GM23338 (cell line): ENCODE results near the gene NLRP5. TPM values are rescaled to one million over a fixed set of nuclear protein-coding genes. Genes with fewer than 3 reads are reported as not detected.
"Not testable (repeated sequence)": the region's sequence is repeated elsewhere in the genome, so short reads cannot be mapped to it uniquely, and the experiment has no call there.

Source experiments
- ATAC-seq: fragments of 200-7000 bp; cut with Tn5 transposase; 3 replicates; pipeline ENCODE4 v1.9.1; 2020
- DNase-seq: peaks from one replicate; pipeline ENCODE4 v3.0.0-alpha.2; 2015; ENCODE audit warnings: low spot score
- H2AFZ ChIP-seq: fragments of 200-600 bp; sonication (generic); 2 replicates; pipeline ENCODE4 v1.8.0; 2016; ENCODE audit warnings: antibody characterized with exemption, mild to moderate bottlenecking, moderate library complexity
- H3F3A ChIP-seq: fragments of 200-600 bp; sonication (generic); replicated peaks from 2 replicates; pipeline ENCODE4 v1.8.0; 2017; ENCODE audit warnings: antibody characterized with exemption, mixed run types, low read depth
- H3K27ac ChIP-seq: fragments of 200-600 bp; sonication (generic); 2 replicates; pipeline ENCODE4 v1.6.1; 2016; ENCODE audit warnings: low read depth
- H3K27me3 ChIP-seq: fragments of 200-600 bp; sonication (generic); 2 replicates; pipeline ENCODE4 v1.8.0; 2016; ENCODE audit warnings: mild to moderate bottlenecking, mixed run types, moderate library complexity; ENCODE audit not compliant: insufficient read depth
- H3K36me3 ChIP-seq: fragments of 200-600 bp; sonication (generic); 2 replicates; pipeline ENCODE4 v1.8.0; 2016; ENCODE audit warnings: mild to moderate bottlenecking; ENCODE audit not compliant: insufficient read depth
- H3K4me1 ChIP-seq: fragments of 200-600 bp; sonication (generic); 2 replicates; pipeline ENCODE4 v1.8.0; 2016; ENCODE audit warnings: mild to moderate bottlenecking, moderate library complexity; ENCODE audit not compliant: insufficient read depth
- H3K4me2 ChIP-seq: fragments of 200-600 bp; sonication (generic); 2 replicates; pipeline ENCODE4 v1.7.1; 2017; ENCODE audit warnings: mixed run types
- H3K4me3 ChIP-seq: fragments of 200-600 bp; sonication (generic); 2 replicates; pipeline ENCODE4 v1.6.1; 2016; ENCODE audit warnings: mixed run types
- H3K79me2 ChIP-seq: fragments of 200-600 bp; sonication (generic); replicated peaks from 2 replicates; pipeline ENCODE4 v1.8.0; 2017; ENCODE audit warnings: mild to moderate bottlenecking; ENCODE audit not compliant: insufficient read depth
- H3K9me2 ChIP-seq: fragments of 200-600 bp; sonication (generic); 2 replicates; pipeline ENCODE4 v1.8.0; 2017; ENCODE audit not compliant: insufficient read depth
- H4K20me1 ChIP-seq: fragments of 200-600 bp; sonication (generic); replicated peaks from 2 replicates; pipeline ENCODE4 v1.8.0; 2017; ENCODE audit warnings: mild to moderate bottlenecking; ENCODE audit not compliant: insufficient read depth
- H3K27ac Mint-ChIP-seq: 2 replicates; pipeline ENCODE4 v1.8.0; 2020; ENCODE audit warnings: inconsistent platforms, mild to moderate bottlenecking, moderate library complexity, mixed read lengths
- H3K27me3 Mint-ChIP-seq: 3 replicates; pipeline ENCODE4 v1.8.0; 2022; ENCODE audit warnings: low read depth, mild to moderate bottlenecking, moderate library complexity, mixed read lengths, inconsistent platforms; ENCODE audit not compliant: insufficient read depth, poor library complexity
- H3K36me3 Mint-ChIP-seq: 3 replicates; pipeline ENCODE4 v1.8.0; 2021; ENCODE audit warnings: low read depth, mild to moderate bottlenecking, inconsistent platforms, moderate library complexity, mixed read lengths
- H3K4me1 Mint-ChIP-seq: 3 replicates; pipeline ENCODE4 v1.8.0; 2020; ENCODE audit warnings: mild to moderate bottlenecking, inconsistent platforms, mixed read lengths
- H3K4me3 Mint-ChIP-seq: 3 replicates; pipeline ENCODE4 v1.8.0; 2021; ENCODE audit warnings: moderate library complexity, mild to moderate bottlenecking, inconsistent platforms, mixed read lengths
- H3K9me3 Mint-ChIP-seq: 3 replicates; pipeline ENCODE4 v1.8.0; 2020; ENCODE audit warnings: moderate library complexity, mild to moderate bottlenecking, inconsistent platforms, mixed read lengths
- EZH2 ChIP-seq: fragments of 200-600 bp; sonication (generic); IDR thresholded peaks from one replicate; pipeline ENCODE4 v1.8.0; 2017; ENCODE audit warnings: antibody characterized with exemption, mild to moderate bottlenecking, low read depth; ENCODE audit not compliant: unreplicated experiment
- EZH2phosphoT487 ChIP-seq: fragments of 200-600 bp; sonication (generic); IDR thresholded peaks from one replicate; pipeline ENCODE4 v1.8.1; 2018; ENCODE audit warnings: antibody characterized with exemption; ENCODE audit not compliant: unreplicated experiment
- JUNB ChIP-seq: IDR thresholded peaks from one replicate; pipeline ENCODE4 v1.6.1; 2016; ENCODE audit warnings: antibody characterized with exemption; ENCODE audit not compliant: unreplicated experiment
- NANOG ChIP-seq: IDR thresholded peaks from 2 replicates; pipeline ENCODE4 v1.6.1; 2016; ENCODE audit warnings: antibody characterized with exemption, borderline replicate concordance
- POLR2AphosphoS5 ChIP-seq: IDR thresholded peaks from 2 replicates; pipeline ENCODE4 v1.6.1; 2016; ENCODE audit warnings: antibody characterized with exemption, low read depth
- STAT1 ChIP-seq: IDR thresholded peaks from one replicate; pipeline ENCODE4 v1.6.1; 2016; ENCODE audit warnings: antibody characterized with exemption; ENCODE audit not compliant: unreplicated experiment
- ZNF331 ChIP-seq: fragments of 250-450 bp; sonication (Bioruptor Pico); IDR thresholded peaks from 2 replicates; pipeline ENCODE4 v1.5.0; 2020; ENCODE audit warnings: low read depth, mild to moderate bottlenecking, moderate library complexity
- polyA plus RNA-seq: library from polyadenylated mRNA; unstranded; fragments of >200 nt; fragmentation: Nextera tagmentation; extraction: Ambion mirVana; gene quantifications from 2 replicates; pipeline ENCODE4 v1.2.1, GENCODE V29; 2016
- total RNA-seq: library from RNA; depleted of rRNA; stranded (reverse); fragments of >200 nt; shearing (Covaris generic); gene quantifications from 2 replicates; pipeline ENCODE4 v1.2.3, GENCODE V29; 2014
- TF ChIP-seq, protein P1 (sequence below), 2 experiments: fragments of 200-600 bp in 1 of 2; sonication (generic) in 1 of 2; conservative IDR thresholded peaks; 2 replicates each; pipeline versions ENCODE4 v1.5.1 to v1.6.1; 2016 to 2017; ENCODE audit warnings: antibody characterized with exemption in 2 of 2, low read depth in 2 of 2, mild to moderate bottlenecking in 2 of 2, moderate library complexity in 1 of 2
- TF ChIP-seq, protein P2 (sequence below): IDR thresholded peaks from 2 replicates; pipeline ENCODE4 v1.6.1; 2016; ENCODE audit warnings: antibody characterized with exemption

Gene NLRP5
- total and polyA plus RNA-seq, 2 experiments from 2014 or later, result not detected

GRCh38 chr19:56105090-56105701 lies 118.6 kb downstream of the NLRP5 start:
- H3K27me3 ChIP-seq, result no peaks in the 10 kb centered on the region
- peaks cover 28% of the 10 kb centered on the region for H3K4me1 ChIP-seq
- 0 out of 2 replicates have a peak, but pooled peaks cover 3% of the 10 kb centered on the region for H3F3A ChIP-seq
- peaks cover 4% of the 10 kb centered on the region; the same call in 1 of the 2 replicates for H3K36me3 ChIP-seq
- H3K4me3 ChIP-seq, result no peak overlapping the region
- H3K36me3 Mint-ChIP-seq, result peaks cover 9% of the 10 kb centered on the region
- H3K27me3 Mint-ChIP-seq, result peaks cover 27% of the 10 kb centered on the region
- peak overlapping the region; percentile 93 for H3K27ac ChIP-seq
- H3K4me3 Mint-ChIP-seq, result peak overlapping the region; percentile 29; the same call in 2 of the 3 replicates
- DNase-seq, result peak; percentile 92
- H3K27ac Mint-ChIP-seq, result peak overlapping the region; percentile 52; the same call in 1 of the 2 replicates
- no peak overlapping the region for H2AFZ ChIP-seq
- H3K9me3 Mint-ChIP-seq, result no peaks in the 10 kb centered on the region; the same call in 2 of the 3 replicates
- peak; percentile 85 for ATAC-seq
- H3K4me2 ChIP-seq, result peak overlapping the region; percentile 55; the same call in 1 of the 2 replicates
- TF ChIP-seq, protein P1, sequence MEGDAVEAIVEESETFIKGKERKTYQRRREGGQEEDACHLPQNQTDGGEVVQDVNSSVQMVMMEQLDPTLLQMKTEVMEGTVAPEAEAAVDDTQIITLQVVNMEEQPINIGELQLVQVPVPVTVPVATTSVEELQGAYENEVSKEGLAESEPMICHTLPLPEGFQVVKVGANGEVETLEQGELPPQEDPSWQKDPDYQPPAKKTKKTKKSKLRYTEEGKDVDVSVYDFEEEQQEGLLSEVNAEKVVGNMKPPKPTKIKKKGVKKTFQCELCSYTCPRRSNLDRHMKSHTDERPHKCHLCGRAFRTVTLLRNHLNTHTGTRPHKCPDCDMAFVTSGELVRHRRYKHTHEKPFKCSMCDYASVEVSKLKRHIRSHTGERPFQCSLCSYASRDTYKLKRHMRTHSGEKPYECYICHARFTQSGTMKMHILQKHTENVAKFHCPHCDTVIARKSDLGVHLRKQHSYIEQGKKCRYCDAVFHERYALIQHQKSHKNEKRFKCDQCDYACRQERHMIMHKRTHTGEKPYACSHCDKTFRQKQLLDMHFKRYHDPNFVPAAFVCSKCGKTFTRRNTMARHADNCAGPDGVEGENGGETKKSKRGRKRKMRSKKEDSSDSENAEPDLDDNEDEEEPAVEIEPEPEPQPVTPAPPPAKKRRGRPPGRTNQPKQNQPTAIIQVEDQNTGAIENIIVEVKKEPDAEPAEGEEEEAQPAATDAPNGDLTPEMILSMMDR (conservative IDR thresholded peaks at IDR 0.05; ENCODE audit: low read depth in 2 of 2), result peak; percentile 67 to 79
- TF ChIP-seq ZNF331 (CRISPR knock-in tag), result no peak
- no peak for TF ChIP-seq EZH2
- TF ChIP-seq STAT1, result no peak
- H3K79me2 ChIP-seq, result peaks cover 78% of the 10 kb centered on the region
- no peaks in the 10 kb centered on the region for H3K9me2 ChIP-seq
- peaks cover 41% of the 10 kb centered on the region for H3K4me1 Mint-ChIP-seq
- H4K20me1 ChIP-seq, result peaks cover 32% of the 10 kb centered on the region

GRCh38 chr19:56105831-56106396 lies 119.3 kb downstream of the NLRP5 start:
- peaks cover 49% of the 10 kb centered on the region for H3K4me1 Mint-ChIP-seq
- H3K4me3 Mint-ChIP-seq, result peak overlapping the region; percentile 29; the same call in 2 of the 3 replicates
- peaks cover 33% of the 10 kb centered on the region for H3K27me3 Mint-ChIP-seq
- not testable (repeated sequence) for H3K36me3 ChIP-seq, H3K4me3 ChIP-seq, DNase-seq, H2AFZ ChIP-seq, H3K27ac ChIP-seq, H3K9me3 Mint-ChIP-seq, H3K9me2 ChIP-seq, H3K27me3 ChIP-seq, ATAC-seq, H3F3A ChIP-seq
- H3K27ac Mint-ChIP-seq, result peak overlapping the region; percentile 80
- Histone ChIP-seq H3K4me1 (peaks cover 35% of the 10 kb centered on the region), H3K4me2 (peak overlapping the region; percentile 55; the same call in 1 of the 2 replicates), H3K79me2 (peaks cover 85% of the 10 kb centered on the region), H4K20me1 (peaks cover 38% of the 10 kb centered on the region)
- H3K36me3 Mint-ChIP-seq, result peaks cover 11% of the 10 kb centered on the region

DNA sequence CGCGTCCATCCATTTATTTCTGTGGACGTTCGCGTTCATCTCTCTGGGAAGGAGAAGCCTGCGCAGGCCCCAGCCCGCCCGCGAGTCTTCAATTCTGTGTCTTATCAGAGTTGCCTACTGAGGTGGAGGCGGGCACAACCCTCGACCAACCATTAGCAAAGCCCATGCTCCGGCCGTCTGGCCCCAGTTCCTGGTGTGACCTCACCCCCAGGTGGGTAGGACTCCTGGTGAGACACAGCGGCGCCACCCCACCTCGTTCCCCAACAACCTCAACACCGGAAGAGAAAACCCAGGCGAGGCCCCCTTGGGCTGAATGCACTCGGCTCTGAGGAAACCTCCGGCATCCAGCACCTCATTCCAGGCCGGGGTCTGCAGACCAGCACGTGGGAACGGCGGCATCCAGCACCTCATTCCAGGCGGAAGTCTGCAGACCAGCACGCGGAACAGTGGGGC lies 119.8 kb downstream of the NLRP5 start:
- H4K20me1 ChIP-seq, result peaks cover 38% of the 10 kb centered on the region
- TF ChIP-seq JUNB, result no peak
- TF ChIP-seq EZH2phosphoT487, result no peak
- TF ChIP-seq POLR2AphosphoS5, result no peak
- TF ChIP-seq, protein P1 (conservative IDR thresholded peaks at IDR 0.05; ENCODE audit: low read depth in 2 of 2), result no peak
- no peak for TF ChIP-seq EZH2
- no peak for TF ChIP-seq NANOG
- TF ChIP-seq, protein P2, sequence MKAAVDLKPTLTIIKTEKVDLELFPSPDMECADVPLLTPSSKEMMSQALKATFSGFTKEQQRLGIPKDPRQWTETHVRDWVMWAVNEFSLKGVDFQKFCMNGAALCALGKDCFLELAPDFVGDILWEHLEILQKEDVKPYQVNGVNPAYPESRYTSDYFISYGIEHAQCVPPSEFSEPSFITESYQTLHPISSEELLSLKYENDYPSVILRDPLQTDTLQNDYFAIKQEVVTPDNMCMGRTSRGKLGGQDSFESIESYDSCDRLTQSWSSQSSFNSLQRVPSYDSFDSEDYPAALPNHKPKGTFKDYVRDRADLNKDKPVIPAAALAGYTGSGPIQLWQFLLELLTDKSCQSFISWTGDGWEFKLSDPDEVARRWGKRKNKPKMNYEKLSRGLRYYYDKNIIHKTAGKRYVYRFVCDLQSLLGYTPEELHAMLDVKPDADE, result no peak
- no peak for DNase-seq
- Mint-ChIP-seq H3K9me3 (no peaks in the 10 kb centered on the region; the same call in 2 of the 3 replicates), H3K4me3 (peak overlapping the region; percentile 8; the same call in 1 of the 3 replicates), H3K4me1 (peaks cover 53% of the 10 kb centered on the region), H3K36me3 (peaks cover 6% of the 10 kb centered on the region), H3K27ac (peak overlapping the region; percentile 80), H3K27me3 (peaks cover 34% of the 10 kb centered on the region)
- H3K36me3 ChIP-seq, result peaks cover 1% of the 10 kb centered on the region; the same call in 1 of the 2 replicates
- H3K4me2 ChIP-seq, result no peak overlapping the region
- no peak overlapping the region for H3K4me3 ChIP-seq
- H3K27me3 ChIP-seq, result no peaks in the 10 kb centered on the region
- ATAC-seq, result no peak
- 0 out of 2 replicates have a peak, but pooled peaks cover 3% of the 10 kb centered on the region for H3F3A ChIP-seq
- H3K4me1 ChIP-seq, result peaks cover 40% of the 10 kb centered on the region
- H3K79me2 ChIP-seq, result peaks cover 87% of the 10 kb centered on the region
- peak overlapping the region; percentile 66; the same call in 1 of the 2 replicates for H3K27ac ChIP-seq
- H3K9me2 ChIP-seq, result no peaks in the 10 kb centered on the region
- no peak overlapping the region for H2AFZ ChIP-seq
